Activated T-cell treated with anti-CD3 and anti-CD28 coated beads for 48 hours (primary cell): ENCODE measurements around the gene RNF5.
A peak's percentile ranks its signal among the peaks of the same experiment; 100 is the strongest.

Experiments used
- DNase-seq: peaks from one replicate; pipeline ENCODE4 v3.0.0-alpha.2; 2020; ENCODE audit warnings: low read depth

The RNF5 gene

DNA sequence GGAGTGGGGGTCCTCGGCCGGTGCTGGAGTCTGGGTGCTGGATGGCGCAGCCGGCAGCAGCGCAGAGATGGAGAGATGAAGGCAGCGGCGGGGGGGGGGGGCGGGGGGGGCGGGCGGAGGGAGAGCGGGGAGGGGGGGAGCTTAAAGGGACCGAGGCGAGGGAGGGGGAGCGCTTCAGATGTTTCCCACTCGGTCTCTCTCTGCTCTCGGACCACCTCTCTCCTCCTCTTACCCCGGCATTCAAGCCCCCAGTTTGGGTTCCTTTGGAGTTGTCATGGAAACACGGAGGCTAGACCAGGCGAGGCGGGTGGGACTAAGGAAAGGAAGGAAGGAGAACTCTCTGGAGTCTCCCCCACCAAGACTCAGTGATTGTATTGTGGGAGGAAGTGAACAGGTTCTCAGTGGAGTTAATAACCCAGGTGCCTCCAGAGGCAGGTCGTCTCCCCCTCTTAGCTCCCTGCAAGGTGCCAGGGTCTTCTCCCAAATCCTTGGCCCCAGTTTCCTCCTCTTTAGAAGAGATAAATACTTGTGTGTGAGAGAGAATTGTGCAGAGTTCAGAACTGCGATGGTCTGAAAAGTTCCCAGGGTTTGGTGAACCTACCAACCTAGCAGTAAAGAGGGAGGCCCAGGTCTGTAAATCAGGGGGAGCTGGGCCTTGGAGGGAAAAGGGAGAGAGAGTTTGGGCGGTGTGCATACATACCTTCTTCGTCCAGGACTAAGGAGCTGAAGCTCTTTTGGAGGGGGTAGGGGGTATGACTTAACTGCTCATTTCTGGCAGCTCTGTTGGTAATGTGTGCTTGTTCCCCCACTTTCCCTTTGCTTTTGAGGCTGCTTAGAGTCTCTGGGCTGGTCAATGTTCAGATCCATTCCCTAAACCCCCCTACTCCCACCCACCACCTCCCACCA is 26.1 kb upstream of the RNF5 start, which contains the start of gene PRRT1:
Gene PRRT1, minus strand, starts transcription at position 77 of the 906 bp plus-strand sequence. CDS start 112 bp downstream, outside the sequence.
- no peak for DNase-seq

- no peak for DNase-seq
Measured at GRCh38 chr6:32152769-32153563, 25.2 kb upstream of the RNF5 start.

DNA sequence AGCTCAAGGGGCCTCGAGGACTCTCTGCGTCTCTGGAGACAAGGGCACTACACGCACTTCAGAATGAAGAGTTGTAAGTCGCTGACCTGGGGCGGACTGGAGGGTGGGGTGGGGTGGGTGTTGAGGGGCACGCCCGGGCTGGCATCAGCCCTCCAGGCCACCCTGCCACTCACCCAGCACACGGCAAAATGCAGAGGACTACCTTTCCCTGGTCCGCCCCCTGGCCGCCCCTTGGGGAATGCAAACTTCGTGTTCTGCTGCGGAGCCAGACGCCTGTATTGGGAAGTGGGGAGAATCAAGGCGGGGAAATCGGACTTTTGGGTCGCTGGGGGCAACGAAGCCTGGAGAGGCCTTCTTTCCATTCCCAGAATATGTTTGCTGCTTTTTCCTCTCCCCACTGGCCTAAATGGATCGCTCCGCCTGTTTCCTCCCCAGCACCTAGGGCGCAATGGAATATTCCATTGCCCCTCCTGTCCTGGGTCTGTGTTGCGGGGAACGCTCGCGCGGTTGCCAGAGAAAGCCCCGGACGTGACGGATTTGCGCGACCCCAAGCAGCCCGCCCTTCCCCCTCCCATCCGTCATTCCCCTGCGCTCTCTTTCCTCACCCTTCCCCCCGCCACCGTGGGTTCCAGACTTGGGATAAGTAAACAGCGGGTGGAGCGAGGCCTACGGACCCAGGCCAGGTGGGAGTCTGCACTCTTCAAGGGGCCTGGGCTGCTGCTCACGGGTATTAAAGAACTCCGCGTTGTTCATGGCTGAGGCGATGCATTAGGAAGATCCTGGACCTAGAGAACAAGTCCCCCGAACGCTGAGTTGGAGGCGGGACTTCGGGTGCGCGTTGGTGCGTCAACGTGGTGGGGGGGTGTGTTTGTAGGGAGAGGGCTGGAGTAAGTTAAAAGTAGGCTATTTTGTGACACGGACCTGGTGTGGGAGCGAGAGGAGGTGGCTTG is 24.4 kb upstream of the RNF5 start, which contains the start of gene PPT2:
Gene PPT2, plus strand, starts transcription at position 578 of the 950 bp plus-strand sequence. CDS start 454 bp downstream, outside the sequence.
- DNase-seq: peak; percentile 78

DNA sequence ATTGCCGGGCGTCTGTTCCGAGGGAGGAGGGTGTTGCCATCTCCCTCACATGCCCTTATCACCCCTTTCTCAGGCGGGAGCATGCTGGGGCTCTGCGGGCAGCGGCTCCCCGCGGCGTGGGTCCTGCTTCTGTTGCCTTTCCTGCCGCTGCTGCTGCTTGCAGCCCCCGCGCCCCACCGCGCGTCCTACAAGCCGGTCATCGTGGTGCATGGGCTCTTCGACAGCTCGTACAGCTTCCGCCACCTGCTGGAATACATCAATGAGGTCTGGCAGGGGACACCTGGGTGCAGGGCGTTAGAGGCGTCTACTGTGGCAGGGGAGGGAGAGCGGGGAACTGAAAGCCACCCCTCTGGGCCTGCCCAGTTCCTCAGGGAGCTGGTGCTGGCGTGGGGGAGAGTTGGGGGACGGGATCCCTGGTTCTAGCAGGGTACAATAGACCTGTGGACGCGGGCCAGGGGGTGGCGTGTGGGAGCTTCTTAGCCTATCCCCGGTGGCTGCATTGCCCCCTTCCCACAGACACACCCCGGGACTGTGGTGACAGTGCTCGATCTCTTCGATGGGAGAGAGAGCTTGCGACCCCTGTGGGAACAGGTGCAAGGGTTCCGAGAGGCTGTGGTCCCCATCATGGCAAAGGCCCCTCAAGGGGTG is 23.6 kb upstream of the RNF5 start:
- peak; percentile 46 for DNase-seq

DNA sequence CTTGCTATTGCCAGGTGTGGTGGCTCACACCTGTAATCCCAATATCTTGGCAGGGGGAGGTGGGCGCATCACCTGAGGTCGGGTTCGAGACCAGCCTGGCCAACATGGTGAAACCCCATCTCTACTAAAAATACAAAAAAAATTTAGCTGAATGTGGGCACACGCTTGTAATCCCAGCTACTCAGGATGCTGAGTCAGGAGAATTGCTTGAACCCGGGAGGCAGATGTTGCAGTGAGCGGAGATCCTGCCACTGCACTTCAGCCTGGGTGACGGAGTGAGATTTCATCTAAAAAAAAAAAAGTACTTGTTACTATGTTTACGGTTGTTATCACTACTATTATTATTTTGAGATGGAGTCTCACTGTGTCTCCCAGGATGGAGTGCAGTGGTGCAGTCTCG is 21.3 kb upstream of the RNF5 start:
- DNase-seq: no peak

GRCh38 chr6:32158052-32158451 is 20.2 kb upstream of the RNF5 start:
- no peak for DNase-seq

- DNase-seq: no peak
Measured at GRCh38 chr6:32163559-32164258, 14.5 kb upstream of the RNF5 start.

DNA sequence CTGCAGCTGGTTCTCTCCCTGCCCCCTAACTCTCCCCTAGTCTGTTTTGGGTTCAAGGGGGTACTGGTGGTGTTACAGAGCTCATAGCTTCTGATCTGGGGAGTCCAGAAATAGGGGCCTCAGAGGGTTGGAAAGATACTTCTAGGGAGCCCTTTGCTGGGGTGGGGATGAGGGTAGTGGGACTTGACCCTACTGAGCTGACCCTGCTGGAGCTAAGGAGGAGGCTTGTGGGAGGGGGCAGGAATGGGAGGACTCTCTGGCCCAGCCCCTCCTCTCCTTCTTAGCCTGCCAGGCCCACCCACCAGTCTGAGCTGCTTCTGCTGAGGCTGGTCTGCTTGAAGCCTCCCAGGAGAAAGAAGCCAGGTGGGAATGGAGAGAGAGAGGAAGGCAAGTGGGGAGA is 13.9 kb upstream of the RNF5 start, which contains the start of gene EGFL8:
Gene EGFL8, plus strand, starts transcription at position 301 of the 400 bp plus-strand sequence. CDS start 1,571 bp downstream, outside the sequence.
- DNase-seq: no peak

DNA sequence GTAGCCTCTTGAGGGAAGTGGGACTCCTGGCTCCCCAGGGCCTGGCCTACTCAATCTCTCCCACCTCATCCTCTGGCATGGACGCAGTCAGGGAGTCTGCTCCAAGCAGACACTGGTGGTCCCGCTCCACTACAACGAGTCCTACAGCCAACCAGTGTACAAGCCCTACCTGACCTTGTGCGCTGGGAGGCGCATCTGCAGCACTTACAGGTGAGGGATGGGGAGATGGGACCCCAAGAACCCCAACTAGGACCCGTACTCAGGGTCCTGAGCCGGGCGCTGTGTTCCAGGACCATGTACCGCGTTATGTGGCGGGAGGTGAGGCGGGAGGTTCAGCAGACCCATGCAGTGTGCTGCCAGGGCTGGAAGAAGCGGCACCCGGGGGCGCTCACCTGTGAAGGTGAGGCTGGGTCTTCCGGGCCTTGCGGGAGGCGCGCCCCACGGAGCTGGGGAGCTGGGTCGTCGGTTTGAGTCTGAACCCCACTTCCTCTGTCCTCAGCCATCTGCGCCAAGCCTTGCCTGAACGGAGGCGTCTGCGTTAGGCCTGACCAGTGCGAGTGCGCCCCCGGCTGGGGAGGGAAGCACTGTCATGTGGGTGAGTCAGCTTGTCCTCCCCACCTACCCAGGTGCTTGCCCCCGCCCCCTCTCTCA is 11.7 kb upstream of the RNF5 start:
- DNase-seq: no peak

DNA sequence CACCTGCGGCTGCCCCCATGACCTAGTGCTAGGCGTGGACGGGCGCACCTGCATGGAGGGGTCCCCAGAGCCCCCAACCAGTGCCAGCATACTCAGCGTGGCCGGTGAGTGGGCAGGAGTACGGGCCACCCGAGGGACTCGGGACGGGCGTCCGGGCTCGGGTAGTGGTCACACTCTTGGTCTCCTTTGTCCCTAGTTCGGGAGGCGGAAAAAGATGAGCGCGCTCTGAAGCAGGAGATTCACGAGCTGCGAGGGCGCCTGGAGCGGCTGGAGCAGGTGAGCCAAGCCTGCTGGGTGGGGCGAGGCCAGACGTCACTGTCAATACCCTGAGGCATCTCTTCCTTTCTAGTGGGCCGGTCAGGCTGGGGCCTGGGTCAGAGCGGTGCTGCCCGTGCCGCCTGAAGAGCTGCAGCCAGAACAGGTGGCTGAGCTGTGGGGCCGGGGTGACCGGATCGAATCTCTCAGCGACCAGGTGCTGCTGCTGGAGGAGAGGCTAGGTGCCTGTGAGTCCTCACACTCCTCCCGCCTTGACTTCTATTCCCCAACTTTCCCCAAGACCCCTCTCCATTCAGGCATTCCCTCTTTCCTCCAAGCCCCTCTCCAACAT is 10.9 kb upstream of the RNF5 start:
- DNase-seq: no peak

DNA sequence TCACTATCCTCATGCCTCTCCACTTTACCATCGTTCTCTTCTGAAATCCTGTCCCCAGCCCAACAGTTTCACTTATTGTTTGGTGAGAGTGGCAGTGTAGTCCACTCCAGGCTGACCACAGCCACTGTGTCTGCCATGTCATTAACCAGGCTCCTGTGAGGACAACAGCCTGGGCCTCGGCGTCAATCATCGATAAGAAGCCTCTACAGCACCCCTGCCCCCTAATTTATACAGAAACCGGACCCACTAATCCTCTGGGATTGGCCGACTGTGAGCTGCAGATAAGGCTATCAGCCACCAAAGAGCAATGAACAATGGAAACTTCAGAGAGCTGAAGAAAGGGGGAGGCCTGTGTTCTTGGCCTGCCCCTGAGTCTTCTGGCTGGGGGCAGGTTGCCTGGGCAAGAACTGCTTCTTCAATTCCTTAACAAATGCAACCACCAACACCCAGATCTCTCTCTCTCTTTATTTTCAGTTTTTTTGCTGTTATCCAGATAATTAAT is 10.4 kb upstream of the RNF5 start:
- DNase-seq: no peak

DNA sequence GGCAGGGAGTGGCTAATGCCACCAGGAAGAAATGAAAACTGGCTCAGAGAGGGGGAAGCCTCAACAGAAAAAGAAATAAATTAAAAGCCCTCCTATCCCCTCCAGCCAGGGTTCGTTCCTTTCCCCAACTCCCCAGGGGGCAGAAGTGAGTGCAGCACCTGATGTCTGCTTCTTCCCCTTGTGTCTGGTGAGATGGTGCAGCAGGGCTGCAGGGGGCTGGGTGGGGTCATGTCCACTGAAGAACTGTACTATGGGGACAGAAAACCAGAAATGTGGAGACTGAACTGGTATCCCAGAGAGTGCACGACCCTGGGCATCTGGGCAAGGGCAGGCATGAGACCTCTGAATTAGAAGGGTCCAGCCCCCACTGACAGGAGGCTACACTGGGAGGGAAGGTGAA is 9.9 kb upstream of the RNF5 start:
- no peak for DNase-seq

- DNase-seq: no peak
Measured at GRCh38 chr6:32168807-32169591, 9.2 kb upstream of the RNF5 start.

- no peak for DNase-seq
Measured at GRCh38 chr6:32170294-32170693, 7.9 kb upstream of the RNF5 start.

DNA sequence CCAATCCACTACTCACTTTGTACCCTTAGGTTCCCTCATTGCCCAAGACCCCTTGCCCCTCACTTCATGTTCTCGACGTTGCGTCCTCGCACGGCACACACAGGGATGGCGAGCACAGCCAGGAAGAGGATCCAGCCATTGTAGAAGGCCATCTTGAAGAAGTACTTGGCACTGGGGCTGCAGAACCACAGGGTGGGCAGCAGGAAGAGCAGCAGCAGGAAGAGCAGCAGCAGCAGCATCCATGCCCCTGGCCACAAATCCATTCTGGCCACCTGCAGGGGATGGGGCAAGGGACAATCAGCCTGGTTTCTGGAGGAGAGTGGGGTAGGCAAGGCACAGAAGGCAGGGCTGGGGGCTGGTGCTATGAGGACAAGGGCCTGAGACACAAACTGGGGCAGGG is 7.0 kb upstream of the RNF5 start:
- no peak for DNase-seq

GRCh38 chr6:32173051-32173727 is 5.0 kb upstream of the RNF5 start:
- no peak for DNase-seq

- no peak for DNase-seq
Measured at GRCh38 chr6:32174416-32174815, 3.8 kb upstream of the RNF5 start.

DNA sequence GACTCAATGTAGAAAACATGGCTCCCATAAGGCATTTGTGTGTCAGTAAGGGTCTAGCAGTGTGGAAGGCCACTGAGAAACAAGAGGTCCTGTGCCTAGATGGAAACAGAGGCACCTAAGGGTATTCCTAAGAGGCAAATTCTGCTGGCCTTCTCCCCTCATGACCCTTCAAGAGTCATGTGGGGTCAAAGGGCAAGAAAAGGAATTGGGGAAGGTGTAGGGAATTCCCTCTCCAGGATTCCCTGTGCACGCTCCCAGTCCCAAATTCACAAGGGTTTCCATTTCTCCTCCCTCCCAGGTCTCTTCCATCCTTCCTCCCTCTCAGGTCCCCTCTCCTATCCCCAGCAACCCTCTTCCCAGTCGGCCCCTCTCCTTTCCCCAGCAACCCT is 2.9 kb upstream of the RNF5 start:
- no peak for DNase-seq
